ENCODE data around the gene RHOH.

DNA sequence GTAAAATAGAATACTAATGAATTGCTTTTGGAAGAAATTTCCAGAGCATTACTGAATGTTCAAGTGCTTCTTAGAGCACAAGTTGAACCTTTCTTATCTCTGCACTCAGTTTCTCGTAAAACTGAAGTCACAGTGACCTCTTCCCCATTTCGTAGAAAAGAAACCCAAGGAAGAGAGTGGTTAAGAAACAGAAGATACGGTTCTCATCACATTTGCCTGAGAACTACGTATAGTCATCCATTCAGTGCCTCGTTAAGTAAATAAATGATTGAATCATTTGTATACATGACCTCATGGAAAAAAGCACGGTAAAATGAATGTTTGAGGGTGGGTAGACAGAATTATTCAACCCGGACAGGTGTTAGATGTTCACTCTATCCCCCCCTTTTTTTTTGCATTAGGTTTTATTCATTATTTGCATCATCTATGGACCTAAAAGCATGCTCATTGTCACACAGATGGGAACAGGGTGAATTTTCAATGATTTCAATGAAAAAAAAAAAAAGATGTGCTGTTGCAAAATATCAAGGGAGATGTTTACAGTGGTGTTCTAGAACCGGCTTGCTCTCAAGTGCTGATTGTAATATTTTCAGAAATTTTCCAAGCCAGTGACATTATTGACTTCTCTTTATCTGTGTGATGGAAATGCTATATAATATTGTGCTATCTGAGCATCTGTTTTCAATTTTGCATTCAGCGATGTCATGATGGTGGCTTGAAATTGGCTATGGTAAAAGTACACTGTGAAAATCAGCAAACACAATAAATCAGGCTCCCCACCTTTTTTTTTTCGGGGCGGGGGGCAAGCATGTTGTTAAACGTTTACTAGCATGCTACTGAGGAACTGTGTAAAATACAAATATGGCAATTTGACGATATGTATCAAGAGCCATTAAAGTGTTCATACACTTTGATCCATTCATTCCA is 4.3 kb downstream of the RHOH start:
- TF ChIP-seq CTCF (IDR thresholded peaks at IDR 0.05) (no peak), POLR2A (IDR thresholded peaks at IDR 0.05; ENCODE audit: low read depth) (no peak), EP300 (IDR thresholded peaks at IDR 0.05) (no peak), POLR2AphosphoS5 (IDR thresholded peaks at IDR 0.05) (no peak)

Measured in esophagus muscularis mucosa (tissue), 4 donors.